DMS153 treated with DMSO at 0.1 percent for 48 hours (cell line): Measurements from ENCODE around the gene DERL3.
A peak's percentile ranks its signal among the peaks of the same experiment; 100 is the strongest.
"Not testable (repeated sequence)": the region's sequence is repeated elsewhere in the genome, so short reads cannot be mapped to it uniquely, and the experiment has no call there.

Source experiments
- DNase-seq: peaks from one replicate; lab custom pipeline; 2025; ENCODE audit not compliant: unreplicated experiment; lab: John Stamatoyannopoulos, UW

DERL3 gene

DNA sequence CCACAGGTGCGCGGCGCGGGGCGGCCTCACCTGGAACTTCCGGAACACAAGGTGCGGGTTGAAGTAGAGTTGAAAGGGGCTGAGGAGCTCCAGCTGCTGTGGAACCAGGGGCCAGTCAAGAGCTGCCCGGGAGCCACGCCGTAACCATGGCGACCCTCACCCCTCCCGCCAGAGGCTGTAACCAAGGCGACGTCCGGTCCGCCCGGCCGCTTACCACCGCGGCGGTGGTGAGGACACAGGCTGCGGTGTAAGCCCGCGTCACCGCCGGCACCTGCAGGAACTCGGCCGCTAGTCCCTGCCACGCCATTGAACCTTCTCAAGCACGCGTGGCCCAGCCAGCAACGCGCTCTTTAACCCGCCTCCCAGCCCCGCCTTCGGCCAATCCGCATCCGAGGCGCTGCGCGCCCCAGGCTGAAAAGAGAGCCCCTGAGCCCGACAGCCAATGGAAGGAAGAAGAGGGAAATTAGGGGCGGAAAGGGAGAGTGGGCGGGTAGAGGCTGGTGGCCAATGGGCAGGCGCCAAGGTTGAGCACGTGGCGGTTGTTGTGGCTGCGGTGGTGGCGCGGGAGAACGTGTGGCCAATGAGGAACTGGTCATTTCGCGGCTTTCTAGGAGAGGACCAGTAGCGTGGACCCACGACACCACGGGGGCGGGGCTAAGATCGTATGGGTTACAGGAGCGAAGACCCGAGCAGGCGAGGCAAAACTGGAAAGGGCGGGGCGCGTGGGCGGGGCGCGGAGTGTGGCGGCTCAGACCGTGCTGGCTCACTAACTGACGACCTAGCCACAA, at the start of gene DERL3:
Gene DERL3 (minus strand): TSS at position 326 of the 788 bp plus-strand sequence. CDS start 19 bp downstream, at position 307.
- peak; percentile 99 for DNase-seq

DNA sequence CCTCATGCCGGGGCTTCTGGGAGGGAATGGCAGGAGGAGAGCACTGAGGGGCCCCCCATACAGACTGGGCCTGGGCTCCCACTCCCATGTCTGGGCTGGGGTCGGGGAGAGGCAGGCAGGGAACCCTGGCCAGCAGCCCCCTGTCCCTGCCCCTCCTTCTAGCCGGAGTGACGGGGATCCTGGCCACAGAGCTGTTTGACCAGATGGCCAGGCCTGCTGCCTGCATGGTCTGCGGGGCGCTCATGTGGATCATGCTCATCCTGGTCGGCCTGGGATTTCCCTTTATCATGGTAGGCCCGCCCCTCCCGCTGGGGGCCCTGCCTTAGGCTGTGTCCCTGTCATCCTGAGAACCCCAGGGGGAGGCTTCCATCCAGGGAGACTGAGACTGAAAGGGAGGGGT, 45.3 kb upstream of the DERL3 start:
- DNase-seq, result no peak

DNA sequence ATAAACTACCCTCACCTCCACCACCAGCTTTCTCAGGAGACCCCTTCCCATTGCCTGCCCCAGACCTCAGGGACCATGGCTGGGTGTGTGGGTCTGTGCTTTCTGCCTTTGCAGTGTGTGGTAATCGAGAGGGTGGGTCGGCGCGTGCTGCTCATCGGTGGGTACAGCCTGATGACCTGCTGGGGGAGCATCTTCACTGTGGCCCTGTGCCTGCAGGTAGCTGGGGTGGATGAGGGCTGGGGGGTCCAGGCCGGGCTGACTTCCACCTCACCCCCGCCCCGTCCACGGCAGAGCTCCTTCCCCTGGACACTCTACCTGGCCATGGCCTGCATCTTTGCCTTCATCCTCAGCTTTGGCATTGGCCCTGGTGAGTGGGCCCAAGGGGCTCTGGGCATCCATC, 44.9 kb upstream of the DERL3 start:
- DNase-seq, result no peak

DNA sequence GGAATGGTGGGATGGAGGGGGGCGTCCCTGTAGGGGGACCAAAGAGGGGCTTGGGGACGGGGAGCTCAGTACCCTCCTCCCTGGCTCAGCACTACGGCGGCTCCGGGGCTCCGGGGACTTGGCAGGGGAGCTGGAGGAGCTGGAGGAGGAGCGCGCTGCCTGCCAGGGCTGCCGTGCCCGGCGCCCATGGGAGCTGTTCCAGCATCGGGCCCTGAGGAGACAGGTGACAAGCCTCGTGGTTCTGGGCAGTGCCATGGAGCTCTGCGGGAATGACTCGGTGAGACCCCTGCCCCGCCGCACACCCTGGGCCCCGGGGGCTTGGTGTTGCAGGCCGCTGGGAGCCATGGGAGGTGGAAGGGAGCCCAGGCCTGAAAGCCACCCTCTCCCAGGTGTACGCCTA, 43.6 kb upstream of the DERL3 start:
- no peak for DNase-seq

DNA sequence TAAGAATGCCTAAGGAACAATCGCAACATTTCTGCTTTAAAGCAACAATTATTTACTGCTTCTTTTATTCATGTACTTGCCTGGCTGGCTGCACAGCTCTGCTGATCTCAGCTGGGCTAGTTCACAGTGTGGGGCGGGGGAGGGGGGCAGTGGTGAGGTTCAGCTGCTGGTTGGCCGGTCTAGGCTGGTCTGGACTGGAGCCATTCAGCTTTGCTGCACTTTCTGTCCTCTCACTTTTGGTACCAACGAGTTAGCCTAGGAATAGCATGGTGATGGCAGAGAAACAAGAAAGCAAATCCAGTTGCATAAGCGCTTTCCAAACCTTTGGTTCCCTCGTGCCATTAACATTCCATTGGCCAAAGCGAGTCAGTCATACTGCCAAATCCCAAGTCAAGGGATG, 39.4 kb upstream of the DERL3 start:
- no peak for DNase-seq

DNA sequence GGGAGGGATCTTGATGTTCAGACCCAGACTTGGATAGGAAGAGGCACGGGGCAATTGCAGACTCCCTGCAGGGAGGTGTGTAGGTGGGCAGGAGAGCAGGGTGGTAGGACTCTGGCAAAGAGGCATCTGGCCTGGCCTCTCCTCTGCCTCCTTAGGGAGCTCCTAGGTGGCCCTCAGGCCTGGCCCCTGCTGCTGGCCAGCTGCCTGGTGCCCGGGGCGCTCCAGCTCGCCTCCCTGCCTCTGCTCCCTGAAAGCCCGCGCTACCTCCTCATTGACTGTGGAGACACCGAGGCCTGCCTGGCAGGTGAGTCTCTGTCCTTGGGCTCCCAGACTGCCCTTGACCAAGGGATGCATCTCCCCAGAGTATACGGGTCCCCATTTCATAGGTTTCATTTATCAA, 38.8 kb upstream of the DERL3 start:
- DNase-seq, result no peak

DNA sequence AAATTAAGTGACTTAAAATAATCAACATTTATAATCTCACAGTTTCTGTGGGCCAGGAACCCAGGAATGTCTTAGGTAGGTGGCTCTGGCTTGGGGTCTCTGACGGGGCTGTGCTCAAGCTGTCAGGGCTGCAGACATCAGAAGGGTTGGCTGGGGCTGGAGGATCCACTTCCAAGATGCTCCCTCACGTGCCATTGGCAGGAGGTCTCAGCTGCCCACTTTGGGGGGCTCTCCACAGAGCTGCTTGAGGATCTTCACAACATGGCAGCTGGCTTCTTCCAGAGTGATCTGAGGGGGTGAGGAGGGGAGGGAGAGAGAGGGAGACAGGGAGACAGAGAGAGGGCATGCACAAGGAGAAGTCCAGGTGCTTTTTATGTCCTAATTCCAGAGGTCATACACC, 37.0 kb upstream of the DERL3 start:
- no peak for DNase-seq

DNA sequence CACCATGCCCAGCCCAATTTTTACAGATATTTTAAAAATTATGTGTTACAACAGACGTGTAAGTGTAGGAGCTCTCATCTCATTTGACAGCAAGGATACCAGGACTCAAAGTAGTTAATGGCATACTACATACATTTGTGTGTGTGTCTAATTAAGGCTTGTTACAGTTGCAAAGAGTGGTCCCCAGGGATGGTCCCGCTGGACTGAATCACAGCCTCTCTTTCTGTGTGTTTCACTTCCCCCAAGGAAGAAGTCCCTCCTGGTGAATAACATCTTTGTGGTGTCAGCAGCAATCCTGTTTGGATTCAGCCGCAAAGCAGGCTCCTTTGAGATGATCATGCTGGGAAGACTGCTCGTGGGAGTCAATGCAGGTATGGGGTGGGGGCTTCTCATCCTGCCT, 36.1 kb upstream of the DERL3 start:
- DNase-seq, result no peak

DNA sequence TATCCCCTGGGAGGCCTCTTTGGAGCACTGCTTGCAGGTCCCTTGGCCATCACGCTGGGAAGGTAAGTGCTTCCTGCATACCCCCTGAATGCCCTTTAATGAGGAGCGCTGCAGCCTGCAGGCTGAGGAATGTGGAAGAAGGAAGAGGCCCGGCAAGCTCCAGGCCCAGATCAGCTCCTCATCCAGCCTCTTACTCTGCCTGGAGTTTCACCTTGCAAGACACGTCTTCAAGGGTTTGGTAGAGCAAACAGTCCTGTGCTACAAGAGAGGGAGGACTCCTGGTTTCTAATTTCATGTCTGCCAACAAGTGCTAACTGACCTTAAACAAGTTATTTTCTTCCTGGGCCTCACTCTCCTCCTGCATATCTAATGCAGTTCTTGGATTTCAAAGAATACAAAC, 29.8 kb upstream of the DERL3 start:
- no peak for DNase-seq

DNA sequence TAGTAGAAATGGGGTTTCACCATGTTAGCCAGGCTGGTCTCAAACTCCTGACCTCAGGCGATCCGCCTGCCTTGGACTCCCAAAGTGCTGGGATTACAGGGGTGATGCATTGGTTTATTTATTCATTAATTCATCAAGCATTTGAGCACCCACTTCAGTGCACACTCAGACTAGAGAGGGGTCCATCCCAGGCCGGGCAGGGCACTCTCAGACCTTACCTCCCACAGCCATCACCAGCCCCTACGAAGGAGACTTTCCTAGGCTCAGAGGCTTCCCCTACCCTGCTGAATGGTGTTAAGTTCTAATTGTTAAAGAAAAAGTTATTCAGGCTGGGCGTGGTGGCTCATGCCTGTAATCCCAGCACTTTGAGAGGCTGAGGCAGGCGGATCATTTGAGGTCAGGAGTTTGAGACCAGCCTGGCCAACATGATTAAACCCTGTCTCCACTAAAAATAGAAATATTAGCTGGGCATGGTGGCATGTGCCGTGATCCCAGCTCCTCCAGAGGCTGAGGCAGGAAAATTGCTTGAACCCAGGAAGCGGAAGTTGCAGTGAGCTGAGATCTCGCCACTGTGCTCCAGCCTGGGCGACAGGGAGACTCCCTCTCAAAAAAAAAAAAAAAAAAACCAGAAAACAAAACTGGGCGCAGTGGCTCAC, 25.8 kb upstream of the DERL3 start:
- DNase-seq, result not testable (repeated sequence)

DNA sequence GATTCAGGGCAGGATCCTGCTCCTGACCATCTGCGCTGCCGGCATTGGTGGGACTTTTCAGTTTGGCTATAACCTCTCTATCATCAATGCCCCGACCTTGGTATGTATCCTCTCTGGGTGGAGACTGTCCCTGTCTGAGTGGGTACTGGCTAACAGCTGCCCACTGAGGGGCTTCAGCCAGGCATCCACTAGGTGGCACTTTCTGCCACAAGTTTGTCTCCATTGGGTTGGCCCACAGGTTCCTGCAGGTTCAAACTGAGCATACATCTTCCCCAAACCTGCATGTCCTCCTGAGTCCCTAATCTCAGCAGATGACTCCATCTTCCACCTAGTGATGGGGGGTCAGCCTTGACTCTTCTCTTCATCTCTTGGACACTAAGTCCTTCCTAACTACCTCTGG, 23.3 kb upstream of the DERL3 start:
- peak; percentile 20 for DNase-seq

DNA sequence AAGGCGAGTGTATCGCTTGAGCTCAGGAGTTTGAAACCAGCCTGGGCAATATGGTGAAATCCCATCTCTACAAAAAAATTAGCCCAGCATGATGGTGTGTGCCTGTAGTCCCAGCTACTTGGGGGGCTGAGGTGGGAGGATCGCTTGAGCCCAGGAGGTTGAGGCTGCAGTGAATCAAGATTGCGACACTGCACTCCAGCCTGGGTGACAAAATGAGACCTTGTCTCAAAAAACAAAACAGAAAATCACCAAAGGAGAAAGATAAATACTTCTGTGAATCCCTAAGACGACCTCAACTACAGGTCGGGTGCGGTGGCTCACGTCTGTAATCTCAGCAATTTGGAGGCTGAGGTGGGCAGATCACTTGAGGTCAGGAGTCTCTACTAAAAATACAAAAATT, 21.4 kb upstream of the DERL3 start:
- not testable (repeated sequence) for DNase-seq

DNA sequence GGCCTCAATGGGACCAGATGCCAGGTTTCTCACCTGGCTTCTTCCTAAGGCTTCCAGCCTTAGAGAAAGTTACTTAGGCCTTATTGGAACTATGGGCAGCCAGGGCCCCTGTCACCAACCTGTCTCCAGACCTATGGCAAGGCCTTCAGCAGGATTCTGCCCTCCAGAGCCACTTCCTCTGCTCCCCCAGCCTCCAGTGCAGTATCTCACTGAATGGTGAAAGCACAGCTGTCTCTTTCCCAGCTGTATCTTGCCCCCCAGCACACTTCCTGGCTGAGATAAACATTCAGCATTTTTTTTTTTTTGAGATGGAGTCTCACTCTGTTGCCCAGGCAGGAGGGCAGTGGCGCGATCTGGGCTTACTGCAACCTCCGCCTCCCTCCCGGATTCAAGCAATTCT, 20.4 kb upstream of the DERL3 start:
- no peak for DNase-seq

DNA sequence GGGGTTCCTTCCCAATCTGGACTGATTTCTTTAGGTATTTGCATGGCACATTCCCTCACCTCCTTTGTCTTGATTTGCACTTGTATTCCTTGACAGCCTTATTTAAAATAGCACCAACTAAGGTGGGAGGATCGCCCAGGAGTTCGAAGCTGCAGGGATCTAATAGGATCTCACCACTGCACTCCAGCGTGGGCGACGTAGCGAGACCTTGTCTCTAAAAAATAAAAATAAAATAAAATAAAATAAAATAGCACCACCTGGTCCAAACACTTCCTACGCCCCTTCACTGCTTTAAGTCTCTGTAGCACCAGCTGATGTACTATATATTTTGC, 19.6 kb upstream of the DERL3 start:
- no peak for DNase-seq

DNA sequence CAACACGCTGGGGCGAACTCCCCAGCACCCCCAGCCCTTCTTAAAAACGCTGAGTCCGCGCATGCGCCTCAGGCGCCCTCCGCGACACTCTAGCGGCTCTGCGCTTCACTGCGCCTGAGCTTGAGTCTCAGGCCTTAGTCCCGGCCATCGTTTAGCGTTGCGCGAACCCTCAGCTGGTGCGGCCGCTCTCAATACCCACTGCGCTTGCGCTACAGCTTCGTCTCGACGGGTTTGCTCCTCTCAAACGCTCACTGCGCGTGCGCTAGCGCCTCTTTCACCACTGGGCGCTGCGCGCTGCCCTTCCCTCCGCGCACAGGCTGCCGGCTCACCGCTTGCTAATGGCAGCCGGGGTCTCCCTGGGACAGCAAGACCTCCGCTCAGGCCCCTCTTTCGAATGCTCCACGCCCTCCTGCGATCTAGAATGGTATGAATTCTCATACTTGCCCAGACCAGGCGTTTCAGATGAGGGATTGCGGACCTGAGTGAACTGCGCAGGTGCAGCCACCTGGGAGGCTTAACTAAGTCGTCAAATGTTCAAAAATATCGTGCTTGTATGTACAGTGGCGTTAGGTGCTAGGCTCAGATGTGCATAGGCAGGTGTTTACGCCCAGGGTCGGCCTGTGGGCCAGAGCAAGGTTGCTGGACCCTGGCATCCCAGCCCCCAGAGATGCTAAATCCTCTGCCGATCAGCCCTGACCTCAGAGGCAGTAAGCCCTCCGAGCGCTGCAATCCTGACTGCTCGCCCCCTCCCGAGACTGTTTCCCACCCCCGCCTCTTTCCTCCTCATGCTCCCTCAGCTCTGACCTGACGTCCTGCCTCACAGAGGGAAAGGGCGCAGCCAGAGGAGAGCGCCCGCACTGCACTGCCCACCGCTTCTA, 19.0 kb upstream of the DERL3 start, which contains the start of gene SLC2A11:
Gene SLC2A11 (plus strand): TSS at position 270 of the 878 bp plus-strand sequence. CDS start 125 bp downstream, at position 395.
- peak; percentile 96 for DNase-seq

DNA sequence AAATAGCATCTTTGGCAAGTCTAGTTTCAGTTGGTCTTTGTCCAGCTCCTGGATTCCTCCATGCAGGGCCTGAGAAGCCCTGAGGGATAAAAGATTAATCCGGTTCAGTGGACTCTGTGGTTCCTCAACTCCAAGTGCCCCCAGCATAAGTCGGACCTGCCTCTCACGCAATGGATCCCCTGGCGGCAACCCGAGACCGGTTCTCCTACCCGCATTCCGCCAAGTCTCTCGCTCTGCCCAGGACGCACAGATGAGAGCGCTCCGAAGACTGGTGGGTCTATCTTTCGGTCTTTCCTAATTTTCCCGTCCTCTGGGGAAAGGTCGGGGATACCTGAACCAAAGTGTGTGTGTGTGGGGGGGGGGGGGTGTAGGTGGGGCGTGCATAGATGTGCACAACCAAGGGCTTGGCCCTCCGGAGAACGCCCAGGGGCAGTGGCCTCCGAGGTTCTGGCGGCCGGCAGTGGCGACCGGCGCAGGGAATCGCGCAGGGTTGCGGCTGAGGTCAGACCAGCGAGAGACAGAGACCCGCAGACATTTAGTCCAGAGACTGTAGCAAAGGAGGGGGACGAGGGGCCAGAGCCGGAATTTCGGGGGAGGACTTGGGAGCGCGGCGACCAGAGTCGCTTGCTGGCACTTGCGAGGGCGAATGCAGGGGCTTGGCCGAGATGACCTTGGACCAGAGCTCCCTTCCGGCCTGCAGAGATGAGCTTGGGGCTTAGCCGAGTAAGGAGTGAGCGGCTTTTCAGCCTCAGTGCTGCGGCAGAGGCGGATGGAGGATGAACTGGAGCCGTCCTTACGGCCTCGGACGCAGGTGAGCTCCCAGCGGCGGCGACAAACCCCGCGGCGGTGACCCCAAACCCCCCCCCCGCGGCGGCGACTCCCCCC, 18.2 kb upstream of the DERL3 start:
- DNase-seq, result peak; percentile 68

DNA sequence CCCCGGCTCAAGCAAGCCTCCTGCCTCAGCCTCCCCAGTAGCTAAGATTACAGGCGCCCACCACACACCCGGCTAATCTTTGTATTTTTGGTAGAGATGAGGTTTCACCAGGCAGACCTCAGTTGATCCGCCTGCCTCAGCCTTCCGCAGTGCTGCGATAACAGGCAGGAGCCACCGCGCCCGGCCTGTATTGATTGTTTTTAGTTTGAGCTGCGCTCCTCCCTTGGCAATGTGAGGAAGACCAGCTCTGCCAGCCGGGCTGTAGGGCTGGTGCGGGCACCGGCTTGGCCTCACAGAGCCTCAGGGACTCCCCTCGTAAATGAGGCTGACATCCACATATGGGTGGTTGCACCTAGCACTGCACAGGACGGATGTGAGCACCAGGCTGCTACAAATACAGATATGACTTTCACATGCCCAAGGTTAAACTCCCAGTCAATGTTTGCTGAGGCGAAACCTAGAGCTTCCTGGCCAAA, 11.4 kb upstream of the DERL3 start:
- peak; percentile 17 for DNase-seq

DNA sequence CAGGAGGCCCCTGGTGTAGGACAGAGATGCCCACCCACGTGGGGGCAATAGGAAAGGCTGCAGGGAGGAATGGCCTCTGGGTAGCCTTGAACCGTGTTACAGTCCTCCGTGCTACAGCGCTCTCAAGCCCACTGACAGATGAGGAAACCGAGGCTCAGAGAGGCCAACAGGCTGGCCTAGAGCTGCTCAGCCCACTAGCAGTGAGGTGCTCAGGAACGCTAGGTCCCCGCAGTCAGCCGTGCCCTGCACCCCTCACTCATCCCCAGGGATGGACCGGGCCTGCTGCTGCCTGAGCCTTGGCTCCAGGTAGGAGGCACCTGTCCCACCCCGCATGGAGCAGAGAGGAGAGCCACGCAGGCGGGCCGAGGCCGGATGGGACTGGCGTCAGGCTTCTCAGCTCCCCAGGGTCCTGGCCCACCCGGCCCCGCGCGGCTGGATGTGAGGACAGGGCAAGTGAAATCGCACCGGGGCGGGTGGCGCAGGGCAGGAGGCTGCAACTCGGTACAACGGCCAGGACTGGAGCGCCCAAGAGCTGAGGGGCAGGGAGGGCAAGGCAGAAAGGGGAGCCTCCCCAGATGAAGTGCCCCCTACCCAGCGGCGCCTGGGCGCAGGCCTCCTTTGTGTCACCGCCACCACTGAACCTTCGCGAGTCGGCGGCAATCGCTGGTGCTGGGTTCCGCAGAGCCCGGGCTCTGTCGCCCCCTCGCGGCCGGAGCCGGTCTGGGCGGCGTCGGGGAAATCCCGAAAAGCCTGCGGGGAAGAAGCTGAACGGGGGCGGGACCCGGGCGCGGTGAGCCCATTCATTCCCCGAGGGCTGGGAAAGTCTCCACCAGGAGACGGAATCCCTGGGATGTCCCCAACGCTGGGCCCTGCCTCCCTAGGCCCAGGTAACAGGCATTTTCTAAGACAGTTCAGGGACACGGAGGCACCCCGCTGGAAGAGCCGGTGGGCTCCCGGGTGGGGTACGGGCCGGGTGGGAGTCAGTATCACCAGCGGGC, 10.5 kb upstream of the DERL3 start:
- peak; percentile 85 for DNase-seq
